ENCODE measurements around the gene FRMD3.
A peak's percentile ranks its signal among the peaks of the same experiment; 100 is the strongest.

FRMD3 gene

DNA sequence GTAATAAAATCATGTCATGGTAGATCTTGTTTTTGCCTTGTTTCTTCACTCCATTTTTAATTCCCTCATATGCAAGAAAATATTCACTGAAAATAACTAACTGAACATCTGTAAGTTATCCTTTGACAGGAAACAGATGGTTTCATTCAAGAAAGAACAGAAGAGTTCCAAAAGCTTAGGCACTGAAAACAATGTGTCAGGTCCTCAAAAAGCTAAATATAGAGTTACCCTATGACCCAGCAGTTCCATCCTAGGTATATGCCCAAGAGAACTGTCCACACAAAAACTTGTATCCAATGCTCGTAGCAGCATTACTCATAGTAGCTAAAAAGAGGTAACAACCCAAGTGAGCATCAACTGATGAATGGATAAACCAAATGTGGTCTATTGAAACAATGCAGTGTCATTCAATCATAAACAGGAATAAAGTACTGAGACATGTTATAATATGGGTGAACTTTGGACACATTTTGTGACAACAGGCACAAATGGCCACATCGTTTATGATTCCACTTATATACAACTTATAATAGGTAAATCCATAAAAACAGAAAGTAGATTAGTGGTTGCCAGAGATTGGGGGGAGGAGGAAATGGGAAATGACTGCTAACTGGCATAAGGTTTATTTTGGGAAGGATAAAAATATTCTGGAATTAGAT lies 231.0 kb downstream of the FRMD3 start:
- H3K9ac ChIP-seq = no peak overlapping the region
- H3K9me3 ChIP-seq (ENCODE audit: control insufficient read depth, low read length) = no peaks in the 10 kb centered on the region
- H3K36me3 ChIP-seq (ENCODE audit: control insufficient read depth, insufficient read depth, low read length) = no peaks in the 10 kb centered on the region
- no peak overlapping the region for H3K4me3 ChIP-seq (ENCODE audit: low read depth, low read length)
- TF ChIP-seq, protein P1, sequence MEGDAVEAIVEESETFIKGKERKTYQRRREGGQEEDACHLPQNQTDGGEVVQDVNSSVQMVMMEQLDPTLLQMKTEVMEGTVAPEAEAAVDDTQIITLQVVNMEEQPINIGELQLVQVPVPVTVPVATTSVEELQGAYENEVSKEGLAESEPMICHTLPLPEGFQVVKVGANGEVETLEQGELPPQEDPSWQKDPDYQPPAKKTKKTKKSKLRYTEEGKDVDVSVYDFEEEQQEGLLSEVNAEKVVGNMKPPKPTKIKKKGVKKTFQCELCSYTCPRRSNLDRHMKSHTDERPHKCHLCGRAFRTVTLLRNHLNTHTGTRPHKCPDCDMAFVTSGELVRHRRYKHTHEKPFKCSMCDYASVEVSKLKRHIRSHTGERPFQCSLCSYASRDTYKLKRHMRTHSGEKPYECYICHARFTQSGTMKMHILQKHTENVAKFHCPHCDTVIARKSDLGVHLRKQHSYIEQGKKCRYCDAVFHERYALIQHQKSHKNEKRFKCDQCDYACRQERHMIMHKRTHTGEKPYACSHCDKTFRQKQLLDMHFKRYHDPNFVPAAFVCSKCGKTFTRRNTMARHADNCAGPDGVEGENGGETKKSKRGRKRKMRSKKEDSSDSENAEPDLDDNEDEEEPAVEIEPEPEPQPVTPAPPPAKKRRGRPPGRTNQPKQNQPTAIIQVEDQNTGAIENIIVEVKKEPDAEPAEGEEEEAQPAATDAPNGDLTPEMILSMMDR (IDR thresholded peaks at IDR 0.05) = no peak
- H3K27me3 ChIP-seq (ENCODE audit: control insufficient read depth, insufficient read depth, low read length) = no peaks in the 10 kb centered on the region
- no peak overlapping the region for H3K4me2 ChIP-seq (ENCODE audit: low read length)
- H2AFZ ChIP-seq = no peak overlapping the region
- peaks cover 3% of the 10 kb centered on the region for H3K79me2 ChIP-seq
- no peak overlapping the region for H3K27ac ChIP-seq
- H3K4me1 ChIP-seq = peaks cover 8% of the 10 kb centered on the region

DNA sequence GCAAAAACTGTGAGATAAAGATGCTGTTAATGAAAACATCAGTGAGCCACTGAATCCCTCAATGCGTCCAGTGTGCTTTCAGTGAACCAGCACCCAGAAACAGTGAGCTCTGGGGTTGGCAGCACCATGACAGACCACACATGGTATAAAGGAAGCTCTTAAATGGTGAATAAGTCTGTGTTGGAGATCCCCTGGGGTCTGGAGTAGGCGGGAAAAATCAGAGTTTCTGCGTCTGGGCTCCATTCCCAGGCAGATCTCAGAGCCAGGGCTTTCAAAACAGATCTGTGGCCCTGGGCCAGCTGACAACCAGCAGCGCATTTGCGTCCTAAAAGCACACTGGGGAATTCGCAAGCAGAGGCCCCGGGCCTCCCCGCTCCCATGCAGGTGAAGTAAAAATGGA lies 233.5 kb downstream of the FRMD3 start:
- Histone ChIP-seq H3K9me3 (ENCODE audit: control insufficient read depth, low read length) (no peaks in the 10 kb centered on the region), H3K9ac (no peak overlapping the region), H3K4me1 (peaks cover 13% of the 10 kb centered on the region), H3K27me3 (ENCODE audit: control insufficient read depth, insufficient read depth, low read length) (no peaks in the 10 kb centered on the region), H3K36me3 (ENCODE audit: control insufficient read depth, insufficient read depth, low read length) (no peaks in the 10 kb centered on the region), H2AFZ (no peak overlapping the region), H3K4me2 (ENCODE audit: low read length) (peak overlapping the region; percentile 28), H3K79me2 (peaks cover 3% of the 10 kb centered on the region), H3K27ac (peak overlapping the region; percentile 57), H3K4me3 (ENCODE audit: low read depth, low read length) (no peak overlapping the region)
- TF ChIP-seq, protein P1 (IDR thresholded peaks at IDR 0.05) = no peak

DNA sequence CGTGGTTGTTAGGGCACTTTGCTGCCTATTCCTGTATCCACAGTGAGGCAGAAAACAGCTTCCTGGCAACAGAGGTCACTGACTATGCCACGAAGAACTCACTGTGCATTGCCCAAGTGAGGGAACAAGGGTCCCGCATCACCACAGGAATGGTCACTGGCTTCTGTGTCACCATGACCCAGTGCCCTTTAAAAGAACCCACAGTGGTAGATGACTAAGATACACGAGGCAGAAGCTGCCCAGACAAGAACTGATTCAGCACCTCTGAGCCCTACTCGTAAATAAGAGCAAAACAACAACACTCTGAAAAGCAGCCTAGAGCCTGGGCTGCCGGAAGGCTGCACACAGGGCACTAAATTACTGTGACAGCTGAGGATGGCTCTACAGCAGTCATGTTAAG lies 238.6 kb downstream of the FRMD3 start:
- TF ChIP-seq, protein P1 (IDR thresholded peaks at IDR 0.05) = no peak
- Histone ChIP-seq H3K27me3 (ENCODE audit: control insufficient read depth, insufficient read depth, low read length) (no peaks in the 10 kb centered on the region), H3K27ac (peak overlapping the region; percentile 42), H3K4me2 (ENCODE audit: low read length) (no peak overlapping the region), H3K36me3 (ENCODE audit: control insufficient read depth, insufficient read depth, low read length) (no peaks in the 10 kb centered on the region), H3K4me3 (ENCODE audit: low read depth, low read length) (no peak overlapping the region), H3K4me1 (peaks cover 16% of the 10 kb centered on the region), H2AFZ (no peak overlapping the region), H3K9ac (no peak overlapping the region), H3K9me3 (ENCODE audit: control insufficient read depth, low read length) (no peaks in the 10 kb centered on the region), H3K79me2 (peaks cover 3% of the 10 kb centered on the region)

DNA sequence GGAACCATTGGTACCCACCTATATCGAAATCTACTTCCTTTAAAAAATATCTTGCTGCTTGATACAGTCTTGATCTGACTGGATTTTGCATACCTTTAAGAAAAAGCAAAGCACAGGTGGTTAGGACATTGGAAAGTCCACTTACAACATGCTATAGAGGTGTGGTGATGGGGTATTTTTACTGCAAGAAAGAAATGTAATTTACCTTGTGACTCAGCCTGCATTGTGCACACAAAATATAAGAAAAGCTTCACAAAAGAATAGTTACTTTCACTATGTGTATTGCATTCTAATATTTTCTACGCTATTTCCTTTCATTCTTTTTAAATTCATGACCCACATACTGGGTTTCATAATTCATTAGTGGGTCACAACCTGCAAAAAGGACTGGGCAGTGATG lies 239.1 kb downstream of the FRMD3 start:
- Histone ChIP-seq H3K27me3 (ENCODE audit: control insufficient read depth, insufficient read depth, low read length) (no peaks in the 10 kb centered on the region), H3K4me2 (ENCODE audit: low read length) (no peak overlapping the region), H3K4me3 (ENCODE audit: low read depth, low read length) (no peak overlapping the region), H3K79me2 (peaks cover 3% of the 10 kb centered on the region), H3K9ac (no peak overlapping the region), H3K27ac (peak overlapping the region; percentile 42), H3K9me3 (ENCODE audit: control insufficient read depth, low read length) (no peaks in the 10 kb centered on the region), H3K4me1 (peaks cover 13% of the 10 kb centered on the region), H2AFZ (no peak overlapping the region), H3K36me3 (ENCODE audit: control insufficient read depth, insufficient read depth, low read length) (no peaks in the 10 kb centered on the region)
- TF ChIP-seq, protein P1 (IDR thresholded peaks at IDR 0.05) = no peak

DNA sequence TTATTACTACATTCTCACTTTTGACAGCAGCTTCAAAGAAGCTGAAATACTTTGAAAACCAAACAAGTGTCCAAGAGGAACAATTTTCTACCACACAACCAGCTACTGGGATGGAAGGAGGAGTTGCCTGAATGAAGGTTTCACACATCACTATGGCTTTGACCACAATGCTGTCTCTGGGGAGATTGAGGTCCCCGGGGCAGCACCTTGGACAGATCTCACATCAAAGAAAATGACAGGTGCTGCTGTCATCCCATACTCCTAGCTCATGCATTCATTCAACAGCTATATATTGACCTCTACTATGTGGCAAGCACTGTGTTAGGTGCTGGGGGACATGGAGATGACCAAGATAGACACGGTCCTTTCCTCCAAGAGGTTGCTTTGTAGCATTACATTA lies 242.1 kb downstream of the FRMD3 start:
- Histone ChIP-seq H3K9ac (no peak overlapping the region), H3K9me3 (ENCODE audit: control insufficient read depth, low read length) (no peaks in the 10 kb centered on the region), H3K27ac (no peak overlapping the region), H3K79me2 (no peaks in the 10 kb centered on the region), H3K4me1 (peaks cover 13% of the 10 kb centered on the region), H3K4me3 (ENCODE audit: low read depth, low read length) (no peak overlapping the region), H3K4me2 (ENCODE audit: low read length) (no peak overlapping the region), H2AFZ (no peak overlapping the region), H3K36me3 (ENCODE audit: control insufficient read depth, insufficient read depth, low read length) (no peaks in the 10 kb centered on the region), H3K27me3 (ENCODE audit: control insufficient read depth, insufficient read depth, low read length) (no peaks in the 10 kb centered on the region)
- TF ChIP-seq, protein P1 (IDR thresholded peaks at IDR 0.05) = no peak
